Measurements from ENCODE around the gene CCR7. TPM values are rescaled to one million over a fixed set of nuclear protein-coding genes. Genes with fewer than 3 reads are reported as not detected.
A peak's percentile ranks its signal among the peaks of the same experiment; 100 is the strongest.
"Not testable (repeated sequence)": the region's sequence is repeated elsewhere in the genome, so short reads cannot be mapped to it uniquely, and the experiment has no call there.

CCR7 gene
- total and polyA plus RNA-seq, 7 experiments from 2014 or later: 153 to 2,301 (median 633) TPM

DNA sequence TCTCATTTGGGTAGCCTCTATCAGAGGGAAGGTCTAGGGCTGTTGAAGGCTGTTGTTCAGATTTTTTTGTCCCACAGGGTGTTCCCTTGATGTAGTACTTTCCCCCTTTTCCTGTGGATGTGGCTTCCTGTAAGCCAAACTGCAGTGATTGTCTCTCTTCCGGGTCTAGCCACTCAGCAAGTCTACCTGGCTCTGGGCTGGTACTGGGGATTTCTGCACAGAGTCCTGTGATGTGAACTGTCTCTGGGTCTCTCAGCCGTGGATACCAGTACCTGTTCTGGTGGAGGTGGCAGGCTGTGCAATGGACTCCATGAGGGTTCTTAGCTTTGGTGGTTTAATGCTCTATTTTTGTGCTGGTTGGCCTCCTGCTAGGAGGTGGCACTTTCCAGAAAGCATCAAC, 23.3 kb upstream of the CCR7 start:
- peak overlapping the region; percentile 47 for H3K27ac ChIP-seq (ENCODE audit: low read depth, low read length)
- CTCF ChIA-PET: interaction anchor here (1.1 to 1.9 kb wide), 2 partner anchors 10 to 27 kb away, joined by 3 to 9 read pairs; no protein-coding TSS in a partner anchor
- H3K4me3 Mint-ChIP-seq: peak overlapping the region; percentile 33 to 90 (median 76)
- H3K4me1 ChIP-seq (ENCODE audit: control insufficient read depth in 2 of 2, insufficient read depth in 2 of 2, low read length in 2 of 2): peaks cover 3 to 61% of the 10 kb centered on the region in 2 donors
- intact Hi-C loops (cut with micrococcal nuclease): loop anchor here in 1 of 2 donors (1.0 kb wide), 1 partner anchor 8 kb away; no protein-coding TSS in a partner anchor
- no peaks in the 10 kb centered on the region for H3K36me3 ChIP-seq (ENCODE audit: control insufficient read depth in 2 of 3, insufficient read depth in 3 of 3, low read length in 3 of 3)
- peak in 1 of 9 donors; percentile 45 for DNase-seq
- H3K36me3 Mint-ChIP-seq: peaks cover 3 to 47% (median 20%) of the 10 kb centered on the region in 5 donors
- peak overlapping the region; percentile 14 for H3K4me3 ChIP-seq (ENCODE audit: low read length)
- H3K27me3 ChIP-seq (ENCODE audit: control insufficient read depth in 2 of 2, insufficient read depth in 2 of 2, low read length in 2 of 2): no peaks in the 10 kb centered on the region
- POLR2A ChIA-PET: interaction anchor here (1.2 to 14.6 kb wide), 10 partner anchors 8 to 41 kb away, joined by 3 to 598 read pairs (median 10); partner anchors contain the start of gene CCR7
- H3K27ac Mint-ChIP-seq: peak overlapping the region; percentile 21 to 99 (median 96)
- H3K4me1 Mint-ChIP-seq: peaks cover 53 to 94% (median 85%) of the 10 kb centered on the region in 7 donors
- H3K9me3 ChIP-seq (ENCODE audit: control insufficient read depth in 2 of 3, low read length in 3 of 3): no peaks in the 10 kb centered on the region
- no peaks in the 10 kb centered on the region for H3K27me3 Mint-ChIP-seq
- H3K9me3 Mint-ChIP-seq: peaks cover 4 to 40% (median 22%) of the 10 kb centered on the region in 11 donors
- no peak for ATAC-seq

DNA sequence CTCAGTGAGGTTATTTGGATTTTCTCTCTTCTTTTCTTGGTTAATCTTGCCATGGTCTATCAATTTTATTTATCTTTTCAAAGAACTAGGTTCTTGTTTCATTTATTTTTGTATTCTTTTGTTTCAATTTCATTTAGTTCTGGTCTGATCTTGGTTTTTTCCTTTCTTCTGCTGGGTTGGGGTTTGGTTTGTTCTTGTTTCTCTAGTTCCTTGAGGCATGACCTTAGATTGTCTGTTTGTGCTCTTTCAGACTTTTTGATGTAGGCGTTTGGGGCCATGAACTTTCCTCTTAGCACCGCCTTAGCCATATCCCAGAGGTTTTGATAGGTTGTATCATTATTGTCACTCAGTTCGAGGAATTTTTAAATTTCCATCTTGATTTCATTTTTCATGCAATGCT, 21.0 kb upstream of the CCR7 start:
- H3K36me3 Mint-ChIP-seq: peaks cover 7 to 62% (median 20%) of the 10 kb centered on the region in 5 donors
- intact Hi-C loops (cut with micrococcal nuclease): loop anchor here in 1 of 2 donors (1.0 kb wide), 1 partner anchor 9 kb away; no protein-coding TSS in a partner anchor
- H3K27me3 Mint-ChIP-seq; H3K27me3 ChIP-seq (ENCODE audit: control insufficient read depth in 2 of 2, insufficient read depth in 2 of 2, low read length in 2 of 2); ATAC-seq; H3K36me3 ChIP-seq (ENCODE audit: control insufficient read depth in 2 of 3, insufficient read depth in 3 of 3, low read length in 3 of 3); H3K4me3 ChIP-seq (ENCODE audit: low read length); H3K9me3 ChIP-seq (ENCODE audit: control insufficient read depth in 2 of 3, low read length in 3 of 3): not testable (repeated sequence)
- ChIA-PET CTCF (interaction anchor here (0.8 to 2.2 kb wide), 4 partner anchors 9 to 226 kb away, joined by 3 to 8 read pairs (median 3); no protein-coding TSS in a partner anchor), POLR2A (interaction anchor here (1.0 to 14.6 kb wide), 5 partner anchors 11 to 280 kb away, joined by 3 to 598 read pairs (median 126); partner anchors contain the start of gene CCR7)
- H3K27ac Mint-ChIP-seq: peak overlapping the region; percentile 59 to 99 (median 96)
- peak overlapping the region; percentile 12 to 88 (median 71) for H3K4me3 Mint-ChIP-seq
- H3K27ac ChIP-seq (ENCODE audit: low read depth, low read length): peak overlapping the region; percentile 61
- H3K4me1 ChIP-seq (ENCODE audit: control insufficient read depth in 2 of 2, insufficient read depth in 2 of 2, low read length in 2 of 2): peaks cover 22 to 82% of the 10 kb centered on the region in 2 donors
- peaks cover 70 to 100% (median 98%) of the 10 kb centered on the region in 7 donors for H3K4me1 Mint-ChIP-seq
- DNase-seq: peak in 5 of 9 donors; percentile 37 to 70 (median 61)
- H3K9me3 Mint-ChIP-seq: peaks cover 4 to 47% (median 23%) of the 10 kb centered on the region in 11 donors

DNA sequence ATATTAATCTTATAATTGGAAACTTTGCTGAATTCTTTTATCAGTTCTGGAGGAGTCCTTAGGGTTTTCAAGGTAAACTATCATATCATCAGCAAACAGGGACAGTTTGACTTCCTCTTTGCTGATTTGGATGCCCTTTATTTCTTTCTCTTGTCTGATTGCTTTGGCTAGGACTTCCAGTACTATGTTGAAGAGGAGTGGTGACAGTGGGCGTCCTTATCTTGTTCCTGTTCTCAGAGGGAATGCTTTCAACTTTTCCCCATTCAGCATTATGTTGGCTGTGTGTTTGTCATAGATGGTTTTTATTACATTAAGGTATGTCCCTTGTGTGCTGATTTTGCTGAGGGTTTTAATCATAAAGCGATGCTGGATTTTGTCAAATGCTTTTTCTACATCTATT, 19.7 kb upstream of the CCR7 start:
- DNase-seq; H3K36me3 ChIP-seq (ENCODE audit: control insufficient read depth in 2 of 3, insufficient read depth in 3 of 3, low read length in 3 of 3); intact Hi-C loops (cut with micrococcal nuclease); H3K9me3 ChIP-seq (ENCODE audit: control insufficient read depth in 2 of 3, low read length in 3 of 3); H3K27me3 ChIP-seq (ENCODE audit: control insufficient read depth in 2 of 2, insufficient read depth in 2 of 2, low read length in 2 of 2); H3K27me3 Mint-ChIP-seq; ATAC-seq; H3K4me3 ChIP-seq (ENCODE audit: low read length): not testable (repeated sequence)
- H3K36me3 Mint-ChIP-seq: peaks cover 7 to 66% (median 20%) of the 10 kb centered on the region in 5 donors
- peak overlapping the region; percentile 47 for H3K27ac ChIP-seq (ENCODE audit: low read depth, low read length)
- H3K4me1 Mint-ChIP-seq: peaks cover 71 to 100% (median 97%) of the 10 kb centered on the region in 7 donors
- peak overlapping the region in 8 of 9 donors; percentile 94 to 99 (median 96) for H3K27ac Mint-ChIP-seq
- ChIA-PET POLR2A (interaction anchor here (0.6 to 14.6 kb wide), 9 partner anchors 12 to 295 kb away, joined by 3 to 598 read pairs (median 5); partner anchors contain the start of gene CCR7), CTCF (interaction anchor here (1.2 to 2.2 kb wide), 3 partner anchors 15 to 30 kb away, joined by 3 to 8 read pairs (median 4); no protein-coding TSS in a partner anchor)
- peaks cover 30 to 82% of the 10 kb centered on the region in 2 donors for H3K4me1 ChIP-seq (ENCODE audit: control insufficient read depth in 2 of 2, insufficient read depth in 2 of 2, low read length in 2 of 2)
- peak overlapping the region in 8 of 10 donors; percentile 6 to 88 (median 48) for H3K4me3 Mint-ChIP-seq
- peaks cover 5 to 47% (median 20%) of the 10 kb centered on the region in 11 donors for H3K9me3 Mint-ChIP-seq

DNA sequence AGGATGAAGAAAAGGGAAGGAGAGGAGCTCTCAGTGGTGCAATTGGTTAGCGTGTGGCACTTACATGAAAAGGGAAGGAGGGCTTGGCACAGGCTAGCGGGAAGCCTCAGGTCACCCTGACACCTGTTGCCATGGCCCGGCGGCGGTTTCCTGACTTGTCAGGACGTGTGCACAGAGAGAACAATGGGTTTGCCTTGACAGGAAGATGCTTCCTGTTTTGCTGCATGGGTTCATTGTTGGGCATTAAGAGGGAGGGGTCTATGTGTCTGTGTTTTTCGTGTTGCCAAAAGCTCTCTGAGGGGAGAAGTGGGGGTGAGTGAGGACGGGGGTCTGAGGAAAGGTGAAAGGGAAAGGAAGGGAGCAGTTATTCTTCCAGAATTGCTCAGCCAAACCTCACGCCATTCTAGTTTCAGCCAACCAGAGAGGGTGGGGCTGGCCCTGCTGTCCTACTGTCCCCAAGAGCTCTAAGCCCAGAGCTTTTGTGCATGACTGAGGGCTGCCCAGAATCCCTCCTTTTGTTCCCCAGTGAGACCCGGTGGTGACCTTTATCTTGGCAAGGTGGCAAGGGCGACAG, 17.1 kb upstream of the CCR7 start:
- ChIA-PET CTCF (interaction anchor here (0.8 to 2.8 kb wide), 5 partner anchors 18 to 33 kb away, joined by 3 to 20 read pairs (median 9); partner anchors contain the start of gene CCR7), POLR2A (interaction anchor here (0.5 to 14.6 kb wide), 17 partner anchors 8 to 263 kb away, joined by 3 to 598 read pairs (median 8); partner anchors contain the start of gene CCR7)
- H3K4me3 Mint-ChIP-seq: peak overlapping the region; percentile 73 to 88 (median 77)
- intact Hi-C loops (cut with micrococcal nuclease): loop anchor here in 1 of 2 donors (1.0 kb wide), 7 partner anchors 8 to 33 kb away; partner anchors contain the start of gene CCR7
- DNase-seq (peak in 7 of 9 donors; percentile 75 to 90 (median 86)), ATAC-seq (peak; percentile 91)
- peak overlapping the region; percentile 46 for H3K4me3 ChIP-seq (ENCODE audit: low read length)
- peaks cover 5 to 38% (median 15%) of the 10 kb centered on the region in 11 donors for H3K9me3 Mint-ChIP-seq
- H3K36me3 Mint-ChIP-seq: peaks cover 7 to 58% (median 11%) of the 10 kb centered on the region in 5 donors
- H3K9me3 ChIP-seq (ENCODE audit: control insufficient read depth in 2 of 3, low read length in 3 of 3): no peaks in the 10 kb centered on the region
- peaks cover 63 to 100% (median 97%) of the 10 kb centered on the region in 7 donors for H3K4me1 Mint-ChIP-seq
- H3K4me1 ChIP-seq (ENCODE audit: control insufficient read depth in 2 of 2, insufficient read depth in 2 of 2, low read length in 2 of 2): peaks cover 27 to 76% of the 10 kb centered on the region in 2 donors
- H3K27me3 Mint-ChIP-seq: no peaks in the 10 kb centered on the region
- peak overlapping the region; percentile 84 for H3K27ac ChIP-seq (ENCODE audit: low read depth, low read length)
- no peaks in the 10 kb centered on the region for H3K27me3 ChIP-seq (ENCODE audit: control insufficient read depth in 2 of 2, insufficient read depth in 2 of 2, low read length in 2 of 2)
- peak overlapping the region; percentile 91 to 99 (median 96) for H3K27ac Mint-ChIP-seq
- no peaks in the 10 kb centered on the region for H3K36me3 ChIP-seq (ENCODE audit: control insufficient read depth in 2 of 3, insufficient read depth in 3 of 3, low read length in 3 of 3)

DNA sequence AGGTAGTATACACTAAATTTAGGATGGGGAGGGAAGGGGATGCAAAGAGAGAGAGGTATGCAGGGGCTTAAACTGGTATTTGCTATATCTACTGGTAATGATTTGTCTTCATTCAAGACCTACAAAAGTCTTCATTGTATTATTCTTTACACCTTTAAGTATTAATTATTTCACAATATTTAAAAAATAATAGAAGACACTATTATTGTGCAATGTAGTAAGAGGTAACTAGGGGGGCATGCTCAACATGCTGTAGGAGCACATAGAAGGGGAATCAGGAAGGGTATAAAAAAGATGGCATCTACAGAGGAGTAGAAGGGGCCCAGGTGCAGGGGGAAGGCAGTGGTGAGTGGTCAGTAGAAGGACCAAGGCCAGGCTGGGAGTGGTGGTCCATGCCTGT, 14.9 kb upstream of the CCR7 start:
- Mint-ChIP-seq H3K27me3 (no peaks in the 10 kb centered on the region), H3K27ac (peak overlapping the region; percentile 47 to 99 (median 96)), H3K4me3 (peak overlapping the region in 9 of 10 donors; percentile 23 to 88 (median 70)), H3K9me3 (peaks cover 3 to 31% (median 14%) of the 10 kb centered on the region in 11 donors), H3K36me3 (peaks cover 3 to 51% (median 10%) of the 10 kb centered on the region in 5 donors), H3K4me1 (peaks cover 58 to 100% (median 95%) of the 10 kb centered on the region in 7 donors)
- Histone ChIP-seq H3K9me3 (ENCODE audit: control insufficient read depth in 2 of 3, low read length in 3 of 3) (no peaks in the 10 kb centered on the region), H3K27me3 (ENCODE audit: control insufficient read depth in 2 of 2, insufficient read depth in 2 of 2, low read length in 2 of 2) (no peaks in the 10 kb centered on the region), H3K27ac (ENCODE audit: low read depth, low read length) (peak overlapping the region; percentile 84), H3K4me3 (ENCODE audit: low read length) (no peak overlapping the region), H3K36me3 (ENCODE audit: control insufficient read depth in 2 of 3, insufficient read depth in 3 of 3, low read length in 3 of 3) (no peaks in the 10 kb centered on the region), H3K4me1 (ENCODE audit: control insufficient read depth in 2 of 2, insufficient read depth in 2 of 2, low read length in 2 of 2) (peaks cover 27 to 83% of the 10 kb centered on the region in 2 donors)
- ChIA-PET POLR2A (interaction anchor here (0.6 to 14.6 kb wide), 7 partner anchors 11 to 36 kb away, joined by 3 to 598 read pairs (median 55); partner anchors contain the start of gene CCR7), CTCF (interaction anchor here (2.8 kb wide), 1 partner anchor 16 kb away, joined by 13 read pairs; the partner anchor contains the start of gene CCR7)
- intact Hi-C loops (cut with micrococcal nuclease): no loop called here
- DNase-seq: no peak
- ATAC-seq: no peak

DNA sequence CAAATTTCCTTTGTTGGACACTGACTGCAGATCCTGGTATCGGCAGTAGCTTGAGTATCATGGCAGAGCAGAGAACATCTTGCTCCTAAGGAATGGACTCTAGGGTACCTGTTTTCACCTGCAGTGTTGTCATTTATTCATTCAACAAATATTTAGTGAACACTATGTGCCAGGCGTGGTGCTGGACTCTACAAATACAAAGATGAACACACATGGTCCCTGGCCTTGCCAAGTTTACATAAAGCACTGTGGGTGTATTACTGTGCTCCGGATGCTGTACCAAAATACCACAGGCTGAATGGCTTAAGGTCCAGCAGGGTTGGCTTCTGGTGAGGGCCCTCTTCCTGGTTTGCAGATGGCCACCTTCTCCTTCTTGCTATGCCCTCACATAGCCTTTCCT, 14.2 kb upstream of the CCR7 start:
- no peaks in the 10 kb centered on the region for H3K9me3 ChIP-seq (ENCODE audit: control insufficient read depth in 2 of 3, low read length in 3 of 3)
- peaks cover 3 to 50% (median 10%) of the 10 kb centered on the region in 5 donors for H3K36me3 Mint-ChIP-seq
- no peak overlapping the region for H3K4me3 ChIP-seq (ENCODE audit: low read length)
- CTCF ChIA-PET: interaction anchor here (1.6 to 4.5 kb wide), 2 partner anchors 13 to 46 kb away, joined by 4 to 54 read pairs; partner anchors contain the start of gene CCR7
- peak overlapping the region; percentile 47 to 99 (median 96) for H3K27ac Mint-ChIP-seq
- peak overlapping the region; percentile 46 for H3K27ac ChIP-seq (ENCODE audit: low read depth, low read length)
- peak overlapping the region in 6 of 10 donors; percentile 23 to 88 (median 58) for H3K4me3 Mint-ChIP-seq
- H3K4me1 ChIP-seq (ENCODE audit: control insufficient read depth in 2 of 2, insufficient read depth in 2 of 2, low read length in 2 of 2): peaks cover 27 to 76% of the 10 kb centered on the region in 2 donors
- H3K9me3 Mint-ChIP-seq: peaks cover 3 to 31% (median 17%) of the 10 kb centered on the region in 11 donors
- intact Hi-C loops (cut with micrococcal nuclease): no loop called here
- H3K4me1 Mint-ChIP-seq: peaks cover 54 to 98% (median 93%) of the 10 kb centered on the region in 7 donors
- H3K27me3 ChIP-seq (ENCODE audit: control insufficient read depth in 2 of 2, insufficient read depth in 2 of 2, low read length in 2 of 2): no peaks in the 10 kb centered on the region
- H3K36me3 ChIP-seq (ENCODE audit: control insufficient read depth in 2 of 3, insufficient read depth in 3 of 3, low read length in 3 of 3): no peaks in the 10 kb centered on the region
- POLR2A ChIA-PET: interaction anchor here (4.5 to 33.5 kb wide), 6 partner anchors 8 to 33 kb away, joined by 28 to 1524 read pairs (median 92); partner anchors contain the start of gene CCR7
- H3K27me3 Mint-ChIP-seq: no peaks in the 10 kb centered on the region
- ATAC-seq: no peak
- no peak for DNase-seq
